HG03159 (cell line): ENCODE results near the gene ALKAL2.

ENCODE experiments used
- ATAC-seq: cut with Tn5 transposase; IDR thresholded peaks from one replicate; pipeline ENCODE4 v1.9.1; 2021; ENCODE audit warnings: mild to moderate bottlenecking, moderate library complexity; ENCODE audit not compliant: unreplicated experiment

ALKAL2 gene

DNA sequence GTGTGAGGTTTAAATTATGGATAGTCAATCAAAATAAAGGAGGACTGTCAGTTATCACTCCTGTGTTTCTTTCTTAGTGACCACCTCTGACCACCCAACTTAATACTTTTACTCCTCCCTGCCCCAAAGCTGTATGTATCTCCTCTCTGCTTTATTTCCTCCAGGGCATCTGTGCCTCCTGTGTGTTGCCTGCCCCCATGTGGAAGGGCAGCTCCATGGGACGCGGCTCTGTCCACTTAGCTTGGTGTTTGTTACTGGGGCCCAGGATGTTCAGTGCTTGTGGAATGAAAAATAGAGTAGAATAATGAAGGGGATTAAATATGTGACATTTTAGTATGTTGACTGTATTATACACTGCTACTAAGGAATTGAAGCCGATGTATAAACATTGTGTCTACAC is 13.4 kb downstream of the ALKAL2 start:
- no peak for ATAC-seq

GRCh38 chr2:273333-273732 is 14.6 kb downstream of the ALKAL2 start:
- no peak for ATAC-seq

GRCh38 chr2:271917-272316 is 16.0 kb downstream of the ALKAL2 start:
- no peak for ATAC-seq

DNA sequence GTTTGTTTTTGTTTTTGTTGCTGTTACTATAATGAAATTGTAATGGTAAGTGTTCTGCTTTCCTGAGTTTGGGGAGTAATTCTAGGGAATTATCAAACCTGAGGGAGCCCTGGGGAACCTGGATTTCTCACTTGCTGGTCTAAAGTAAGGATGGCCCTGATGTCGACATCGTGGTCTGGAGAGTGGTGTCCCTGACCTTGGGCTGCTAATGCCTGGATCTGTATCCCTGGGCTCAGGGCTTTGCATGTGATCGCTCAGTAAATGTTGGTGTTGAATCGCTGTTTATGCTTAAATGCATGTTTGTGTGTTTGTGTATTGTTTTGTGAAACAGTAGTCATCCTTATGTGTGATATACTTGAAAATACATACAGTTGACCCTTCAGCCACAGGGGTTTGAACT is 17.0 kb downstream of the ALKAL2 start:
- no peak for ATAC-seq

DNA sequence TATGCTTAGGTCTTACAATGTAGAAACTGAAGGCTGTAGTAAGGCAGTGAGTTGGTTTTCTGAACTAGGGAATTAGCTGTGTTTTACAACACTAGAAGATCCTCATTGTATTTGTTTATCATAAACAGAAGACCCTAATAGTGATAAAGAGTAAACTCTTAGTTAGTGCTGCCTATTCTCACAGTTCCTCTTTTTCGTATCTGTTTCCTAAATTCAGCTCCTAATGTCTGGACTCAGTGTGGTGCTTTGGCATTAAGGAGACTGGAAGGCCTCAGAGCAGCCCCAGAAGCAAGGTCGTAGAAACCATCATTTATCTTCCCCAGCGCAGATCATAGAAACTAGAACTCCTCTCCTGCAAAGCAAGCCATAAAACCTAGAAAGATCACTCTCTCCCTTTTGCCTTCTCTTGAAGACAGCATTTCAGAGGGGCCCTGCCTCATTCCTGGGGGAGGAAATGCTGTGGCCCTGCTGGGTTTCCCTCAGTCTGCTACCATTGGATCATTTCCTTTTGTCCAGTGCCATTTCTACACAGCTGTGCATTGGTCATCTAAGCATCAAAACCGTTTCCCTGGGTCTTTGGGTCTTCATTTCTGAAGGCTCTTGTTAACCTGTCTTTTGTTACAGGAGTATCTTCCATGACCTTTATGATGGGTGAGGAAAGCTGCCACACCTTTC is 18.4 kb downstream of the ALKAL2 start:
- no peak for ATAC-seq

DNA sequence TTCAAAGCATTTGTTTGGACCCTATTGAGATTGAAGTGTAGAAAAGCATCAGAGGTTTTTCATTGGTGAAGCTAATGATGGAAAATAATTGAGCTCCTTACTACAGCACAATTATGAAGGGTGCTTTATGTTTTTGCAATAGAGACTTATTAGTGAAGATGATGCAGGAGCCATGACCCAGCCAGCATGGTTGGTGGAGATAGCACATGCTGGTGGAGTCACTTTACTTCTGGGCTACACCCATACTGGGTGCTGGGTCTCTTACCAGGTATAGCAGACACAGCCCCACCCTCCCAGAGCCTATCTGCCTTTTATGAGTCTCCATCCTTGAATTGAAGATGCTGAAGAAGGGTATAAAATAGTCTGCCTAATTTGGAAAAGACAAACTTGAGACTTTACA is 19.6 kb downstream of the ALKAL2 start:
- ATAC-seq, result no peak

GRCh38 chr2:264493-265468 is 23.1 kb downstream of the ALKAL2 start, which contains the start of gene ACP1:
Gene ACP1 (plus strand): TSS chr2:264947. CDS start chr2:264965, 18 bp downstream.
- peak; percentile 91 for ATAC-seq

DNA sequence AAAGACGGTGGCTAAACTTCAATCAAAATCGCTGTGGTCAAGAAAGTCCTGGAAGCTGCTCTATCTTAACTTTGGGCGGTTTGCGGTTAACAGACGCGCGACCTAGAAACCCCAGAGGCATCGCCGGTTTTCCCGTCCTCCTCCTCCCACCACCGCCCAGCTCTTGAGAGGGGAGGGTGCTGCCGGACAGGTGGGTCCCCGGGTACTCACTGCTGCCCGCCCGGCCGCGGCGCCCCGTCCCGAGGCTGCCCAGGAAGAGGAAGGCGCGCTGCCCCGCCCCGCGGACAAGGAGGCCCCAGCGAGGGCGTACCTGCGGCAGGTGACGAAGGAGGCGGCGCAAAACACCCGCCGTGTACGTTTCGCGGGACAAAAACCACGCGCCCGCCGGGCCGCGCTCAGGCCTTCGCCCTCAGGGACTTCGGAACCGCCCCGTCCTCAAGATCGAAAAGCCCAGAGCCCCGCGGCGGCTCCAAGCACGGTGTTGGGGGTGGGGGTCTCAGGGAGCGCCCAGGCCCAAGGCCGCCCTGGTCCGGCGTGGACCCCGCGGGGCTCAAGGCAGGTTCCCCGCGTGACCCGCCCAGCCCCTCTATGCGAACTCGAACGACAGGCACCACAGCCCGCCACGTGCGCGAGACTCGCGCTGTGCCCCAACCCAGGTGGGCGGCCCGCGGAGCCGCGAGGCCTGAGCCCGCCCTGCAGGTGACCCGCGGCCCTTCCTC is 24.0 kb downstream of the ALKAL2 start, which contains the start of gene SH3YL1:
Gene SH3YL1 (minus strand): TSS at position 259 of the 719 bp plus-strand sequence. CDS start 48 bp downstream, at position 211.
- peak; percentile 36 for ATAC-seq

DNA sequence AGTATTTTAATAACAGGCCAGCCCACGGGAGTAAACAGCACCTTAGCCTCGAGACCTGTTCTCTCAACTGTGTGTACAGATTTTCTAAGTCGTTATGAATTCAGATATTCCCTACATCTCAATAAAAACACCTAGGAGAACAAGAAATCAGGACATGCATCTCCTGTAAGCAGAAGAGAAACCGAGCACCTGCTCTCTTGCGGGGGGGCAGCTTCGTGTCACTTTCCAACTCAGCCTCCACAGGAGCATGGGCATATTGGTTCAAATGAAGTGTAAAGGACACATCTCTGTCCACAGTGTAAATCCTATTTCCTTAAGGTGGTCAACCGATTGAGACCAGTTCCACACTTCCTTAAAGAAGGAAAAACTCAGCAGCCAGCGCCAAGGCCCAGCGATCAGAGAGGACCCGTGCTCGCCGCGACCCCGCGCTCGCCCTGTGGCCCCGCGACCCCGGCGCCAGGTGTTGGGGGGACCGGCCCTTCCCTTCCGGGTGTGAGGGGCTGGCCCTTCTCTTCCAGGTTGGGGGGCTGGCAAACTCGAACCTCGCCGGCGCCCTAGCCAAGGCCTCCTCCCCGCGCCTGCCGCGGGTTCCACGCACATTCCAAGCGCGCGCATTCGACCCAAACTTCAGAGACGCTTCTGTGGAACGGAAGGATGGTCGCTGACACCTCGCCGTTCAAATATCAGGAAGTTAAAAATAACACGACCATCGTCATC is 24.7 kb downstream of the ALKAL2 start:
- ATAC-seq, result no peak

- no peak for ATAC-seq
These were observed 25.8 kb downstream of the ALKAL2 start for GRCh38 chr2:262117-262516.

GRCh38 chr2:260507-261161 is 27.3 kb downstream of the ALKAL2 start:
- ATAC-seq, result no peak

DNA sequence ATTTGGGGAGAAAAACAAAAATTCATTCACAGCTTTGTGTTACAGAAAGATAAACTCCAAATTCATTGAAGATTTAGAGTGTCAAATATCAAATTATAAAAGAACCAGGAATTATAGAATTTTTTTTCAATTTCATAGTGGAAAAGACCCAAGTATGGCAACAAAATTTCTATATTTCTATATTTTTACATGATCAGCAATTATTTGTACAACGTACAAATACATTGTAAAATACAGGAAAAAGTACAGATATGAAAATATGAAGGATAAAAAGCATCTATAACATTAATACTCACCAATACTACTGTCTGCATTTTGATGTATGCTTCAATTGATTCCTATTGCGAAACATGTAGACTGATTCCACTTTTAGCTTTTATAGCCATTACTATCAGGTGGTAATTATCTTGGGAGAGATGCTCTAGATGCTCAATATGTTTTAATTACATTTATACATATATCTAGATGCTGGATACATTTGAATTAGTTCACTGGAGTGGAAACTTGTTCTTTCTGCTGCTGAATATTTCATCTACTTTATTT is 28.0 kb downstream of the ALKAL2 start:
- ATAC-seq, result no peak

- no peak for ATAC-seq
These were observed 29.0 kb downstream of the ALKAL2 start for GRCh38 chr2:258933-259332.

- no peak for ATAC-seq
These were observed 30.0 kb downstream of the ALKAL2 start for GRCh38 chr2:257842-258241.

- no peak for ATAC-seq
These were observed 30.5 kb downstream of the ALKAL2 start for GRCh38 chr2:257429-257828.

DNA sequence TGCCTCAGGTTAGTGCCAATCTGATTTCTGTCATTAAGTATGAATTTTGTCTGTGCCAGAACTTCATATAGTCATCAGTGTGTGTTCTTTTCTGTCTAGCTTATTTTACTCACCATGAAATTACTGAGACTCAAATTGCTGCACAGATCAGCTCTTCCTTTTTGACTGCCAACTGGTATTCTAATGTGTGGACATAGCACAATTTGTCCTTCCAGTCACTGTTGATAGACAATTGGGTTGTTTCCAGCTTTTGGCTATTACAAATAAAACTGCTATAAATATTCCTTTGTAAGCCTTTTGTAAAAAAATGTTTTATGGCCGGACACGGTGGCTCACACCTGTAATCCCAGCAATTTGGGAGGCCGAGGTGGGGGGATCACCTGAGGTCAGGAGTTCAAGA is 31.8 kb downstream of the ALKAL2 start:
- ATAC-seq, result no peak

GRCh38 chr2:255195-255594 is 32.7 kb downstream of the ALKAL2 start:
- ATAC-seq, result no peak

DNA sequence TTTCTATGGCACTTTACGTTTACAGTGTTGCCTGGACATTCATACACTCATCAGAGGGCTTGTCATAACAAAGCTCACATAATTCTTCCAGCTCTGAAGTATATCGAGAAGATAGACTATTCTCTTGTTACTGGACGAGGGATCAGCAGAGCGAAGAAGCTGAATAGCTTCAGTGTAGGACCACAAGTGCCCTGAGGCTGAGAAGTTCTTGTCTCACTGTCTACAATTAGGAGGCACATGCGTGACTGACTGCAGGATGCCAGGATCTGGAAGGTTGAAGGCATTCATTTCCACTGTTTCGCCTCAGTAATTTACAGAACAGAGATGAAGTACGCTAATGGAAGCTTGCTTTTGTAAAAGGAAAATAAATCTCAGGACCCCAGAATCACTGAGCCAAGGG is 33.6 kb downstream of the ALKAL2 start:
- no peak for ATAC-seq

GRCh38 chr2:253202-253638 is 34.7 kb downstream of the ALKAL2 start:
- ATAC-seq, result no peak
